NCI-H1417 treated with DMSO at 0.1 percent for 48 hours (cell line): ENCODE results near the gene CELF4.

Experiments used
- DNase-seq: peaks from one replicate; lab custom pipeline; 2025; lab: John Stamatoyannopoulos, UW

The CELF4 gene

GRCh38 chr18:37315935-37316334 lies 249.7 kb downstream of the CELF4 start:
- no peak for DNase-seq

- no peak for DNase-seq
Measured at GRCh38 chr18:37314534-37314933, 251.1 kb downstream of the CELF4 start.

GRCh38 chr18:37313624-37314023 lies 252.0 kb downstream of the CELF4 start:
- no peak for DNase-seq

- DNase-seq: no peak
Measured at GRCh38 chr18:37309861-37310260, 255.7 kb downstream of the CELF4 start.

- DNase-seq: no peak
Measured at GRCh38 chr18:37309059-37309458, 256.5 kb downstream of the CELF4 start.

GRCh38 chr18:37307181-37307580 lies 258.4 kb downstream of the CELF4 start:
- DNase-seq: no peak

- DNase-seq: no peak
Measured at GRCh38 chr18:37306432-37306831, 259.2 kb downstream of the CELF4 start.

GRCh38 chr18:37305066-37305465 lies 260.5 kb downstream of the CELF4 start:
- DNase-seq: no peak

- no peak for DNase-seq
Measured at GRCh38 chr18:37304012-37304680, 261.5 kb downstream of the CELF4 start.

GRCh38 chr18:37303009-37303408 lies 262.6 kb downstream of the CELF4 start:
- DNase-seq: no peak

- DNase-seq: no peak
Measured at GRCh38 chr18:37302519-37302918, 263.1 kb downstream of the CELF4 start.

GRCh38 chr18:37299471-37300304 lies 265.9 kb downstream of the CELF4 start:
- DNase-seq: peak; percentile 97

- no peak for DNase-seq
Measured at GRCh38 chr18:37298816-37299215, 266.8 kb downstream of the CELF4 start.

GRCh38 chr18:37297106-37297505 lies 268.5 kb downstream of the CELF4 start:
- DNase-seq: no peak

- DNase-seq: no peak
Measured at GRCh38 chr18:37294951-37295350, 270.6 kb downstream of the CELF4 start.

- DNase-seq: no peak
Measured at GRCh38 chr18:37293359-37293758, 272.2 kb downstream of the CELF4 start.

- DNase-seq: no peak
Measured at GRCh38 chr18:37289423-37289822, 276.2 kb downstream of the CELF4 start.

GRCh38 chr18:37287601-37288000 lies 278.0 kb downstream of the CELF4 start:
- DNase-seq: no peak

- DNase-seq: no peak
Measured at GRCh38 chr18:37286801-37287200, 278.8 kb downstream of the CELF4 start.

GRCh38 chr18:37285825-37286224 lies 279.8 kb downstream of the CELF4 start:
- DNase-seq: no peak

- no peak for DNase-seq
Measured at GRCh38 chr18:37284260-37284659, 281.3 kb downstream of the CELF4 start.

- no peak for DNase-seq
Measured at GRCh38 chr18:37282386-37283037, 283.1 kb downstream of the CELF4 start.
